Endothelial cell of umbilical vein (primary cell): ENCODE results near the gene G3BP2.

Source experiments
- EZH2 ChIP-seq: IDR thresholded peaks from 2 replicates; pipeline ENCODE4 v1.6.1; 2012; ENCODE audit warnings: borderline replicate concordance, low read depth, mild to moderate bottlenecking, moderate library complexity, low read length, inconsistent platforms; ENCODE audit not compliant: severe bottlenecking
- POLR2AphosphoS5 ChIP-seq: IDR thresholded peaks from 2 replicates; pipeline ENCODE4 v1.6.1; 2012; ENCODE audit warnings: low read depth, mild to moderate bottlenecking, control low read depth, low read length, moderate library complexity; ENCODE audit not compliant: insufficient read depth
- TF ChIP-seq, protein P1 (sequence below), 2 donors: IDR thresholded peaks; 1 replicate in 1 of 2; 2 replicates in 1 of 2; pipeline ENCODE4 v1.5.1; 2011; ENCODE audit warnings: low read length in 2 of 2, mild to moderate bottlenecking in 2 of 2, moderate library complexity in 2 of 2, control low read depth in 1 of 2, inconsistent platforms in 1 of 2, low read depth in 1 of 2; ENCODE audit not compliant: insufficient read depth in 1 of 2; ENCODE audit errors: extremely low read depth in 1 of 2

- TF ChIP-seq, protein P1, sequence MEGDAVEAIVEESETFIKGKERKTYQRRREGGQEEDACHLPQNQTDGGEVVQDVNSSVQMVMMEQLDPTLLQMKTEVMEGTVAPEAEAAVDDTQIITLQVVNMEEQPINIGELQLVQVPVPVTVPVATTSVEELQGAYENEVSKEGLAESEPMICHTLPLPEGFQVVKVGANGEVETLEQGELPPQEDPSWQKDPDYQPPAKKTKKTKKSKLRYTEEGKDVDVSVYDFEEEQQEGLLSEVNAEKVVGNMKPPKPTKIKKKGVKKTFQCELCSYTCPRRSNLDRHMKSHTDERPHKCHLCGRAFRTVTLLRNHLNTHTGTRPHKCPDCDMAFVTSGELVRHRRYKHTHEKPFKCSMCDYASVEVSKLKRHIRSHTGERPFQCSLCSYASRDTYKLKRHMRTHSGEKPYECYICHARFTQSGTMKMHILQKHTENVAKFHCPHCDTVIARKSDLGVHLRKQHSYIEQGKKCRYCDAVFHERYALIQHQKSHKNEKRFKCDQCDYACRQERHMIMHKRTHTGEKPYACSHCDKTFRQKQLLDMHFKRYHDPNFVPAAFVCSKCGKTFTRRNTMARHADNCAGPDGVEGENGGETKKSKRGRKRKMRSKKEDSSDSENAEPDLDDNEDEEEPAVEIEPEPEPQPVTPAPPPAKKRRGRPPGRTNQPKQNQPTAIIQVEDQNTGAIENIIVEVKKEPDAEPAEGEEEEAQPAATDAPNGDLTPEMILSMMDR (IDR thresholded peaks at IDR 0.05; ENCODE audit: extremely low read depth in 1 of 2, insufficient read depth in 1 of 2, low read depth in 1 of 2, low read length in 2 of 2): no peak
- no peak for TF ChIP-seq EZH2
- TF ChIP-seq POLR2AphosphoS5: no peak
These were observed 10.6 kb downstream of the G3BP2 start for GRCh38 chr4:75662626-75663025.
